Measurements from ENCODE around the gene PFKL.

DNA sequence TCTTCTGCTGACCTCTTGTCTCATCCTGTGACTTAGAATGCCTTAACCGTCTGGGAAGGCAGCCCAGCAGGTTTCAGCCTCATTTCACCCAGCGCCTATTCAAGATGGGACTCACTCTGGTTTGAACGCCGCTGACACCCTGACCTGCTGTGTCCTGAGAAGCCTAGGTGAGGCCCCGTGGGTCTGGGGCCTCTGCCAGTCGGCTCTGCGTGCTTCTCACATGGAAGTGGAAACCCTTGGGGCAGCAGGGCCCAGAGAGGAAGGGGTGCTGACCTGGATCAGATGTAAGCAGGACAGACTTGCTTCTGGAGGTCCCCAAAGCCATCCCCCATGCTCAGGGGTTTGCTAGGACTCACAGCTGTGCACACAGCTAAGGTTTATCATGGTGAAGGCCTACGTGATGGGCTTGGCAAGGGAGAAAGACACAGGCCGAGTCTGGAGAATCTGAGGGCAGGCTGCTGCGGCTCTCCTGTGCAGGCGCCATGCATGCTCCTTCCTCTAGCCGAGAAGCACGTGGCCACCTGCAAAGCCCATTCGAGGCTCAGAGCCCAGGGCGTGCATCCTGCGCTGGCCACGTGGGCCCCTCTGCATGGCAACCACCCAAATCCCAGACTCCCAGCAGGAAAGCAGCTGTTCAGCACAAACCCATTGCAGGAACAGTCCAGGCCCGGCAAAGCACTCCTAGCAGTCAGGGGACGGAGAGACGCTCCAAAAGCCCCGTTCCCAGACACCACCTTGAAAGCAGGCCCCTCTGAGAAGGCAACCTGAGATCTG, 57.4 kb downstream of the PFKL start:
- TF ChIP-seq CTCF (conservative IDR thresholded peaks at IDR 0.05; ENCODE audit: low read depth in 2 of 2) = no peak
- TF ChIP-seq EZH2 (IDR thresholded peaks at IDR 0.05; ENCODE audit: low read depth, unreplicated experiment) = no peak
- TF ChIP-seq CREB1 (CRISPR knock-in tag; IDR thresholded peaks at IDR 0.05; ENCODE audit: low read depth) = no peak
- no peak for TF ChIP-seq NANOG (IDR thresholded peaks at IDR 0.05; ENCODE audit: borderline replicate concordance)
- TF ChIP-seq, protein P1, sequence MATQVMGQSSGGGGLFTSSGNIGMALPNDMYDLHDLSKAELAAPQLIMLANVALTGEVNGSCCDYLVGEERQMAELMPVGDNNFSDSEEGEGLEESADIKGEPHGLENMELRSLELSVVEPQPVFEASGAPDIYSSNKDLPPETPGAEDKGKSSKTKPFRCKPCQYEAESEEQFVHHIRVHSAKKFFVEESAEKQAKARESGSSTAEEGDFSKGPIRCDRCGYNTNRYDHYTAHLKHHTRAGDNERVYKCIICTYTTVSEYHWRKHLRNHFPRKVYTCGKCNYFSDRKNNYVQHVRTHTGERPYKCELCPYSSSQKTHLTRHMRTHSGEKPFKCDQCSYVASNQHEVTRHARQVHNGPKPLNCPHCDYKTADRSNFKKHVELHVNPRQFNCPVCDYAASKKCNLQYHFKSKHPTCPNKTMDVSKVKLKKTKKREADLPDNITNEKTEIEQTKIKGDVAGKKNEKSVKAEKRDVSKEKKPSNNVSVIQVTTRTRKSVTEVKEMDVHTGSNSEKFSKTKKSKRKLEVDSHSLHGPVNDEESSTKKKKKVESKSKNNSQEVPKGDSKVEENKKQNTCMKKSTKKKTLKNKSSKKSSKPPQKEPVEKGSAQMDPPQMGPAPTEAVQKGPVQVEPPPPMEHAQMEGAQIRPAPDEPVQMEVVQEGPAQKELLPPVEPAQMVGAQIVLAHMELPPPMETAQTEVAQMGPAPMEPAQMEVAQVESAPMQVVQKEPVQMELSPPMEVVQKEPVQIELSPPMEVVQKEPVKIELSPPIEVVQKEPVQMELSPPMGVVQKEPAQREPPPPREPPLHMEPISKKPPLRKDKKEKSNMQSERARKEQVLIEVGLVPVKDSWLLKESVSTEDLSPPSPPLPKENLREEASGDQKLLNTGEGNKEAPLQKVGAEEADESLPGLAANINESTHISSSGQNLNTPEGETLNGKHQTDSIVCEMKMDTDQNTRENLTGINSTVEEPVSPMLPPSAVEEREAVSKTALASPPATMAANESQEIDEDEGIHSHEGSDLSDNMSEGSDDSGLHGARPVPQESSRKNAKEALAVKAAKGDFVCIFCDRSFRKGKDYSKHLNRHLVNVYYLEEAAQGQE (IDR thresholded peaks at IDR 0.05; ENCODE audit: unreplicated experiment) = no peak
- no peak for TF ChIP-seq STAT1 (IDR thresholded peaks at IDR 0.05; ENCODE audit: unreplicated experiment)
- TF ChIP-seq EZH2phosphoT487 (IDR thresholded peaks at IDR 0.05; ENCODE audit: unreplicated experiment) = no peak
- TF ChIP-seq POLR2AphosphoS5 (IDR thresholded peaks at IDR 0.05; ENCODE audit: low read depth) = no peak
